B cell (primary cell): Measurements from ENCODE around the gene SLC13A3.

ENCODE experiments used
- EZH2 ChIP-seq: IDR thresholded peaks from 2 replicates; pipeline ENCODE4 v1.6.1; 2012; ENCODE audit warnings: borderline replicate concordance, low read depth, mild to moderate bottlenecking, moderate library complexity, low read length; ENCODE audit not compliant: insufficient read depth, poor library complexity, severe bottlenecking
- TF ChIP-seq, protein P1 (sequence below): fragments of 200-600 bp; IDR thresholded peaks from one replicate; pipeline ENCODE4 v1.8.0; 2022; ENCODE audit warnings: antibody characterized with exemption, mild to moderate bottlenecking

DNA sequence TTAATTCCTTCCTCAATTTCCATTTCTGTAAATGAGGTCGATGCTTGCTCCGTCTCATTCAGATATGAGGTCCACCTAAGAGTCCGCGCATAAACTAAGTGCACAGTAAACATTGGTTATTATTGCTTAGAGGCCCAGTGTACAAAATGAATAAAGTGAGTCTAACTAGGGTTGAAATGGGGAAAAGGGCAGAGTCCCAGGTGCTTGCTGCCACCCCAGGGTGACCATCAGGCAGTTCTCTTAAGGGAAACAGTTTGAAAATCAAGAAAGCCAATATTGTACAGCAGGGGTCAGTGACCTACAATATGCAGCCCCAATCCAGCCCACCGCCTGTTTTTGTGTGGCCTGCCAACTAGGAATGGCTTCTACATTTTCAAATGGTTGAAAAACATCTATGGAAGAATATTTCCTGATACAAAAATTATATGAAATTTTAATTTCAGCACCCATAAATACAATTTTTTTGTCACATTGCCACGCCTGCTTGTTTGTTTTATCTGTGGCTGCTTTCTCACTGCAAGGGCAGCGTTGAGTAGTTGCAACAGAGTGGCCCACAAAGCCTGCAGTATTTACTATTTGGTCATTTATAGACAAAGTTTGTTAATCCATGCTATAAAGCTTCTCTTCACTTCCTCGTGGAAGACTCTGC, 43.3 kb downstream of the SLC13A3 start:
- TF ChIP-seq, protein P1, sequence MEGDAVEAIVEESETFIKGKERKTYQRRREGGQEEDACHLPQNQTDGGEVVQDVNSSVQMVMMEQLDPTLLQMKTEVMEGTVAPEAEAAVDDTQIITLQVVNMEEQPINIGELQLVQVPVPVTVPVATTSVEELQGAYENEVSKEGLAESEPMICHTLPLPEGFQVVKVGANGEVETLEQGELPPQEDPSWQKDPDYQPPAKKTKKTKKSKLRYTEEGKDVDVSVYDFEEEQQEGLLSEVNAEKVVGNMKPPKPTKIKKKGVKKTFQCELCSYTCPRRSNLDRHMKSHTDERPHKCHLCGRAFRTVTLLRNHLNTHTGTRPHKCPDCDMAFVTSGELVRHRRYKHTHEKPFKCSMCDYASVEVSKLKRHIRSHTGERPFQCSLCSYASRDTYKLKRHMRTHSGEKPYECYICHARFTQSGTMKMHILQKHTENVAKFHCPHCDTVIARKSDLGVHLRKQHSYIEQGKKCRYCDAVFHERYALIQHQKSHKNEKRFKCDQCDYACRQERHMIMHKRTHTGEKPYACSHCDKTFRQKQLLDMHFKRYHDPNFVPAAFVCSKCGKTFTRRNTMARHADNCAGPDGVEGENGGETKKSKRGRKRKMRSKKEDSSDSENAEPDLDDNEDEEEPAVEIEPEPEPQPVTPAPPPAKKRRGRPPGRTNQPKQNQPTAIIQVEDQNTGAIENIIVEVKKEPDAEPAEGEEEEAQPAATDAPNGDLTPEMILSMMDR = no peak
- no peak for TF ChIP-seq EZH2
